Measurements from ENCODE around the gene SMURF2.
"Not testable (repeated sequence)": the region's sequence is repeated elsewhere in the genome, so short reads cannot be mapped to it uniquely, and the experiment has no call there.

GRCh38 chr17:64663836-64664235 is 1.7 kb upstream of the SMURF2 start:
- not testable (repeated sequence) for TF ChIP-seq SMC3 (conservative IDR thresholded peaks at IDR 0.05; ENCODE audit: poor library complexity); CTCF (IDR thresholded peaks at IDR 0.05; ENCODE audit: poor library complexity, severe bottlenecking); EZH2 (IDR thresholded peaks at IDR 0.05; ENCODE audit: borderline replicate concordance, insufficient read depth, low read length, poor library complexity, severe bottlenecking); POLR2AphosphoS5 (IDR thresholded peaks at IDR 0.05); EP300 (conservative IDR thresholded peaks at IDR 0.05; ENCODE audit: poor library complexity, severe bottlenecking); REST (IDR thresholded peaks at IDR 0.05; ENCODE audit: borderline replicate concordance); MXI1 (conservative IDR thresholded peaks at IDR 0.05; ENCODE audit: poor library complexity, severe bottlenecking); RAD21 (conservative IDR thresholded peaks at IDR 0.05); TAF1 (IDR thresholded peaks at IDR 0.05; ENCODE audit: low read depth)

Measured in neural cell (in vitro differentiated cells).